Right cardiac atrium (tissue), 5 donors: ENCODE data around the gene TTK. TPM values are rescaled to one million over a fixed set of nuclear protein-coding genes. Genes with fewer than 3 reads are reported as not detected.

Source experiments
- ATAC-seq, 2 donors: fragments of 200-7000 bp; cut with Tn5 transposase; one replicate each; pipeline versions ENCODE4 v1.8.0 to v1.9.1; 2020; ENCODE audit warnings: moderate library complexity in 2 of 2, mild to moderate bottlenecking in 1 of 2
- DNase-seq, 3 donors: peaks; one replicate each; pipeline ENCODE4 v3.0.0-alpha.2; 2020
- H3K27ac ChIP-seq: one replicate; pipeline ENCODE4 v1.5.1; 2013; ENCODE audit warnings: mild to moderate bottlenecking, low read length, control low read depth, moderate library complexity
- H3K27me3 ChIP-seq: one replicate; pipeline ENCODE4 v1.6.1; 2013; ENCODE audit not compliant: control insufficient read depth, insufficient read depth
- H3K4me1 ChIP-seq: one replicate; pipeline ENCODE4 v1.6.1; 2013; ENCODE audit warnings: low read length; ENCODE audit not compliant: control insufficient read depth, insufficient read depth
- H3K4me3 ChIP-seq: one replicate; pipeline ENCODE4 v1.5.1; 2013; ENCODE audit warnings: low read length, control low read depth
- H3K9me3 ChIP-seq: one replicate; pipeline ENCODE4 v1.6.1; 2013; ENCODE audit warnings: low read length; ENCODE audit not compliant: control insufficient read depth
- WGBS: extraction: QIAGEN DNeasy Blood & Tissue Kit; methylation state at CpG from one replicate; pipeline ENCODE4 v1.1.7; 2013; 5-methylcytosine and 5-hydroxymethylcytosine counted together
- intact Hi-C, 4 donors: fragments of 100-400 bp; cut with DNase I; formaldehyde crosslinking; loops; one replicate each; pipeline versions ENCODE4 v1.11.0 to v1.14.0; 2022 to 2023
- polyA plus RNA-seq: library from polyadenylated mRNA; stranded (reverse); fragments of 200-250 nt; gene quantifications from one replicate; pipeline ENCODE4 v1.2.3, GENCODE V29; 2013
- total RNA-seq, 4 donors: library from RNA; stranded (reverse); fragmentation: NEBNext Ultra II Directional; extraction: Animal tissue kit (Norgen Biotek cat#: 25700); gene quantifications; one replicate each; pipeline ENCODE4 v1.2.1, GENCODE V29; 2021
- donor health status: healthy with polysubstance abuse.
- donor health status: DM: no; HTN: yes; CAD: no.
- donor health status: DM: no; HTN: no; CAD: no.
- donor health status: DM: no; HTN: yes; CAD: no; lungs with severe emphysema.
- donor health status: DM: yes; HTN: yes; CAD: no.

Gene TTK
- total and polyA plus RNA-seq, 5 donors = 0.05 to 0.86 (median 0.39) TPM; not detected in 1

GRCh38 chr6:79993911-79994309 is 10.5 kb upstream of the TTK start:
- Histone ChIP-seq H3K4me1 (no peaks in the 10 kb centered on the region), H3K27me3 (no peaks in the 10 kb centered on the region), H3K27ac (no peak overlapping the region), H3K4me3 (no peak overlapping the region), H3K9me3 (no peaks in the 10 kb centered on the region)
- ATAC-seq (no peak), DNase-seq (no peak)
- intact Hi-C loops = no loop called here

GRCh38 chr6:79997728-79998127 is 6.7 kb upstream of the TTK start:
- H3K4me3 ChIP-seq = no peak overlapping the region
- 49% methylated on average over 1 of the region's 1 CpG for WGBS
- H3K4me1 ChIP-seq = no peaks in the 10 kb centered on the region

GRCh38 chr6:80001337-80001736 is 3.1 kb upstream of the TTK start:
- WGBS = 72% methylated on average over 1 of the region's 1 CpG
- H3K4me3 ChIP-seq = no peak overlapping the region
- no peaks in the 10 kb centered on the region for H3K27me3 ChIP-seq
- no peaks in the 10 kb centered on the region for H3K4me1 ChIP-seq
- intact Hi-C loops = loop anchor here in 1 of 4 donors (10.0 kb wide), 1 partner anchor 103 kb away; the partner anchor contains the start of gene BCKDHB
- ATAC-seq = no peak
- no peaks in the 10 kb centered on the region for H3K9me3 ChIP-seq
- DNase-seq = no peak
- H3K27ac ChIP-seq = no peak overlapping the region

More at GRCh38 chr6:79997728-79998127, 6.7 kb upstream of the TTK start:
- DNase-seq (no peak), ATAC-seq (no peak)
- Histone ChIP-seq H3K27ac (no peak overlapping the region), H3K9me3 (no peaks in the 10 kb centered on the region), H3K27me3 (no peaks in the 10 kb centered on the region)
- intact Hi-C loops = no loop called here

GRCh38 chr6:80003826-80004172 is 650 bp upstream of the TTK start:
- Histone ChIP-seq H3K9me3 (no peaks in the 10 kb centered on the region), H3K4me1 (no peaks in the 10 kb centered on the region), H3K27me3 (no peaks in the 10 kb centered on the region), H3K4me3 (peak overlapping the region; percentile 86), H3K27ac (peak overlapping the region; percentile 89)
- DNase-seq = peak in 2 of 3 donors; percentile 47 to 61
- peak in 1 of 2 donors; percentile 55 for ATAC-seq
- intact Hi-C loops = loop anchor here in 1 of 4 donors (10.0 kb wide), 1 partner anchor 101 kb away; the partner anchor contains the start of gene BCKDHB
- WGBS = 2% methylated on average over 13 of the region's 13 CpGs

- no peak for ATAC-seq
- no peak for DNase-seq
- Histone ChIP-seq H3K27me3 (no peaks in the 10 kb centered on the region), H3K9me3 (no peaks in the 10 kb centered on the region), H3K4me3 (no peak overlapping the region), H3K4me1 (no peaks in the 10 kb centered on the region), H3K27ac (no peak overlapping the region)
- 48% methylated on average over 6 of the region's 6 CpGs for WGBS
- intact Hi-C loops = loop anchor here in 1 of 4 donors (10.0 kb wide), 1 partner anchor 99 kb away; the partner anchor contains the start of gene BCKDHB
These were observed 957 bp downstream of the TTK start for GRCh38 chr6:80005406-80005805.

GRCh38 chr6:80006541-80006940 is 2.1 kb downstream of the TTK start:
- 87% methylated on average over 1 of the region's 1 CpG for WGBS
- H3K4me1 ChIP-seq = no peaks in the 10 kb centered on the region
- ATAC-seq = no peak
- no peak overlapping the region for H3K4me3 ChIP-seq
- H3K27me3 ChIP-seq = no peaks in the 10 kb centered on the region
- DNase-seq = no peak
- H3K9me3 ChIP-seq = no peaks in the 10 kb centered on the region
- H3K27ac ChIP-seq = no peak overlapping the region
- intact Hi-C loops = loop anchor here in 1 of 4 donors (10.0 kb wide), 1 partner anchor 98 kb away; the partner anchor contains the start of gene BCKDHB

- Histone ChIP-seq H3K27ac (no peak overlapping the region), H3K9me3 (no peaks in the 10 kb centered on the region), H3K27me3 (no peaks in the 10 kb centered on the region), H3K4me1 (no peaks in the 10 kb centered on the region), H3K4me3 (no peak overlapping the region)
- ATAC-seq = no peak
- DNase-seq = no peak
- 71% methylated on average over 1 of the region's 1 CpG for WGBS
- intact Hi-C loops = loop anchor here in 1 of 4 donors (10.0 kb wide), 1 partner anchor 95 kb away; the partner anchor contains the start of gene BCKDHB
These were observed 5.1 kb downstream of the TTK start for GRCh38 chr6:80009531-80009930.

- intact Hi-C loops = no loop called here
- ATAC-seq = no peak
- WGBS = 88% methylated on average over 2 of the region's 2 CpGs
These were observed 5.8 kb downstream of the TTK start for GRCh38 chr6:80010288-80010687.

GRCh38 chr6:80015839-80016435 is 11.5 kb downstream of the TTK start:
- no peaks in the 10 kb centered on the region for H3K4me1 ChIP-seq
- H3K9me3 ChIP-seq = no peaks in the 10 kb centered on the region
- WGBS = 90% methylated on average over 2 of the region's 2 CpGs
- DNase-seq (no peak), ATAC-seq (no peak)
- H3K4me3 ChIP-seq = no peak overlapping the region
- no peaks in the 10 kb centered on the region for H3K27me3 ChIP-seq
- no peak overlapping the region for H3K27ac ChIP-seq
- intact Hi-C loops = no loop called here

More at GRCh38 chr6:80010288-80010687, 5.8 kb downstream of the TTK start:
- no peaks in the 10 kb centered on the region for H3K4me1 ChIP-seq
- H3K9me3 ChIP-seq = no peaks in the 10 kb centered on the region
- no peaks in the 10 kb centered on the region for H3K27me3 ChIP-seq
- H3K27ac ChIP-seq = no peak overlapping the region
- no peak overlapping the region for H3K4me3 ChIP-seq
- DNase-seq = no peak

- no peak overlapping the region for H3K4me3 ChIP-seq
- intact Hi-C loops = no loop called here
- H3K9me3 ChIP-seq = no peaks in the 10 kb centered on the region
- 92% methylated on average over 7 of the region's 7 CpGs for WGBS
- H3K4me1 ChIP-seq = no peaks in the 10 kb centered on the region
- ATAC-seq = no peak
- H3K27ac ChIP-seq = no peak overlapping the region
- no peak for DNase-seq
- no peaks in the 10 kb centered on the region for H3K27me3 ChIP-seq
These were observed 16.1 kb downstream of the TTK start for GRCh38 chr6:80020381-80021120.

GRCh38 chr6:80021131-80021530 is 16.7 kb downstream of the TTK start:
- no peaks in the 10 kb centered on the region for H3K27me3 ChIP-seq
- no peaks in the 10 kb centered on the region for H3K4me1 ChIP-seq
- ATAC-seq (no peak), DNase-seq (no peak)
- no peak overlapping the region for H3K27ac ChIP-seq
- no peaks in the 10 kb centered on the region for H3K9me3 ChIP-seq
- no peak overlapping the region for H3K4me3 ChIP-seq
- WGBS = 98% methylated on average over 3 of the region's 3 CpGs
- intact Hi-C loops = no loop called here
